OCI-LY7 (cell line): ENCODE measurements around the gene CCNL2.
"Not testable (repeated sequence)": the region's sequence is repeated elsewhere in the genome, so short reads cannot be mapped to it uniquely, and the experiment has no call there.

Experiments used
- CTCF ChIP-seq: fragments of 200-600 bp; sonication (generic); conservative IDR thresholded peaks from 2 replicates; pipeline ENCODE4 v1.5.1; 2014; ENCODE audit warnings: mild to moderate bottlenecking, antibody characterized with exemption, low read length, moderate library complexity, mixed read lengths
- EZH2phosphoT487 ChIP-seq: fragments of 200-600 bp; sonication (generic); IDR thresholded peaks from 2 replicates; pipeline ENCODE4 v1.6.1; 2018; ENCODE audit warnings: low read depth, borderline replicate concordance, mild to moderate bottlenecking, mixed run types, antibody characterized with exemption, low read length, moderate library complexity, mixed read lengths

GRCh38 chr1:1417396-1417795, 18.3 kb upstream of the CCNL2 start:
- not testable (repeated sequence) for TF ChIP-seq CTCF, EZH2phosphoT487
